ENCODE measurements around the gene CA10.

- TF ChIP-seq POLR2A (IDR thresholded peaks at IDR 0.05; ENCODE audit: low read depth, low read length) (no peak), POLR2AphosphoS5 (IDR thresholded peaks at IDR 0.05; ENCODE audit: low read depth, low read length) (no peak)
Measured at GRCh38 chr17:51722994-51723393, 435.5 kb downstream of the CA10 start.
